ENCODE measurements around the gene IFNA14. TPM values are rescaled to one million over a fixed set of nuclear protein-coding genes. Genes with fewer than 3 reads are reported as not detected.

The IFNA14 gene
- total RNA-seq = not detected in 2 replicates

GRCh38 chr9:21239911-21240310 lies at the start of gene IFNA14:
Gene IFNA14, minus strand, starts transcription at chr9:21240005. Its CDS starts 70 bp downstream, at chr9:21239935.

GRCh38 chr9:21228122-21228521 lies 11.7 kb downstream of the IFNA14 start, which contains the start of gene IFNA17:
Gene IFNA17, minus strand, starts transcription at chr9:21228222. Its CDS starts 49 bp downstream, at chr9:21228173.

GRCh38 chr9:21217211-21217610 lies 22.6 kb downstream of the IFNA14 start, which contains the start of gene IFNA16:
Gene IFNA16, minus strand, starts transcription at chr9:21217311. Its CDS starts 6 bp downstream, at chr9:21217305.

GRCh38 chr9:21207043-21207442 lies 32.8 kb downstream of the IFNA14 start, which contains the start of gene IFNA10:
Gene IFNA10, minus strand, starts transcription at chr9:21207143. Its CDS starts 46 bp downstream, at chr9:21207097.

GRCh38 chr9:21202105-21202504 lies 37.7 kb downstream of the IFNA14 start, which contains the start of gene IFNA7:
Gene IFNA7, minus strand, starts transcription at chr9:21202205. Its CDS starts 40 bp downstream, at chr9:21202165.

Other genes starting within 250 kb of the IFNA14 start
- gene HACD4, start 208.4 kb downstream of the IFNA14 start, total RNA-seq = 1.7 and 7.9 TPM in 2 replicates
- under 0.01 TPM in 1 of 2 replicates, not detected in the other for gene IFNB1, start 162.1 kb downstream of the IFNA14 start, total RNA-seq
- not detected in 2 replicates for gene IFNW1, start 98.2 kb downstream of the IFNA14 start, total RNA-seq
- not detected in 2 replicates for gene IFNA21, start 73.3 kb downstream of the IFNA14 start, total RNA-seq
- not detected in 2 replicates for gene IFNA4, start 52.4 kb downstream of the IFNA14 start, total RNA-seq
- not detected in 2 replicates for gene IFNA7, start 37.8 kb downstream of the IFNA14 start, total RNA-seq
- gene IFNA10, start 32.9 kb downstream of the IFNA14 start, total RNA-seq = not detected in 2 replicates
- not detected in 2 replicates for gene IFNA16, start 22.7 kb downstream of the IFNA14 start, total RNA-seq
- not detected in 2 replicates for gene IFNA17, start 11.8 kb downstream of the IFNA14 start, total RNA-seq
- gene IFNA5, start 65.3 kb upstream of the IFNA14 start, total RNA-seq = not detected in 2 replicates
- gene KLHL9, start 95.4 kb upstream of the IFNA14 start, total RNA-seq = 33.5 and 47.5 TPM in 2 replicates
- not detected in 2 replicates for gene IFNA6, start 110.9 kb upstream of the IFNA14 start, total RNA-seq
- not detected in 2 replicates for gene IFNA13, start 128.1 kb upstream of the IFNA14 start, total RNA-seq
- not detected in 2 replicates for gene IFNA2, start 145.4 kb upstream of the IFNA14 start, total RNA-seq
- not detected in 2 replicates for gene IFNA8, start 169.1 kb upstream of the IFNA14 start, total RNA-seq
- gene IFNA1, start 200.4 kb upstream of the IFNA14 start, total RNA-seq = not detected in 2 replicates
- gene IFNE, start 242.3 kb upstream of the IFNA14 start, total RNA-seq = 3.4 and 22.5 TPM in 2 replicates

All from nasal cavity respiratory epithelium epithelial cell of viscerocranial mucosa (primary cell).